H9 (cell line): ENCODE measurements around the gene ASF1B. TPM values are rescaled to one million over a fixed set of nuclear protein-coding genes. Genes with fewer than 3 reads are reported as not detected.
A peak's percentile ranks its signal among the peaks of the same experiment; 100 is the strongest.

Experiments used
- DNase-seq: peaks from one replicate; pipeline ENCODE4 v3.0.0-alpha.2; 2017
- H2AFZ ChIP-seq: one replicate; pipeline ENCODE4 v1.6.1; 2013; ENCODE audit warnings: mild to moderate bottlenecking, low read length, control low read depth, moderate library complexity
- H2AK5ac ChIP-seq: 2 replicates; pipeline ENCODE4 v1.6.1; 2013; ENCODE audit warnings: low read length, control low read depth, mixed read lengths; ENCODE audit not compliant: insufficient read length
- H2BK120ac ChIP-seq: one replicate; pipeline ENCODE4 v1.6.1; 2013; ENCODE audit warnings: low read depth, mild to moderate bottlenecking, low read length, control low read depth, inconsistent platforms; ENCODE audit not compliant: poor library complexity, severe bottlenecking
- H2BK12ac ChIP-seq: 2 replicates; pipeline ENCODE4 v1.6.1; 2013; ENCODE audit warnings: low read length, control low read depth, mixed read lengths, low read depth; ENCODE audit not compliant: insufficient read length
- H2BK15ac ChIP-seq: 2 replicates; pipeline ENCODE4 v1.6.1; 2013; ENCODE audit warnings: low read depth, low read length, control low read depth
- H2BK20ac ChIP-seq: one replicate; pipeline ENCODE4 v1.6.1; 2013; ENCODE audit warnings: low read depth, mild to moderate bottlenecking, low read length, control low read depth, inconsistent platforms; ENCODE audit not compliant: poor library complexity, severe bottlenecking
- H2BK5ac ChIP-seq: 2 replicates; pipeline ENCODE4 v1.6.1; 2013; ENCODE audit warnings: low read length, control low read depth, mixed read lengths; ENCODE audit not compliant: insufficient read length
- H3K14ac ChIP-seq: 2 replicates; pipeline ENCODE4 v1.6.1; 2013; ENCODE audit warnings: low read length, control low read depth; ENCODE audit not compliant: insufficient read depth
- H3K18ac ChIP-seq: 2 replicates; pipeline ENCODE4 v1.6.1; 2013; ENCODE audit warnings: low read depth, mild to moderate bottlenecking, mixed read lengths, low read length, control low read depth; ENCODE audit not compliant: insufficient read length
- H3K23ac ChIP-seq: 2 replicates; pipeline ENCODE4 v1.6.1; 2013; ENCODE audit warnings: low read length, control low read depth, mixed read lengths, low read depth; ENCODE audit not compliant: insufficient read length
- H3K23me2 ChIP-seq: 2 replicates; pipeline ENCODE4 v1.6.1; 2013; ENCODE audit warnings: low read depth, mild to moderate bottlenecking, mixed read lengths, low read length, control low read depth; ENCODE audit not compliant: insufficient read length, poor library complexity, severe bottlenecking
- H3K27ac ChIP-seq: 2 replicates; pipeline ENCODE4 v1.5.1; 2013; ENCODE audit warnings: low read length, control low read depth, mixed read lengths, low read depth; ENCODE audit not compliant: insufficient read length
- H3K27me3 ChIP-seq: 2 replicates; pipeline ENCODE4 v1.6.1; 2013; ENCODE audit warnings: low read length, control low read depth, inconsistent platforms; ENCODE audit not compliant: insufficient read depth
- H3K4ac ChIP-seq: 2 replicates; pipeline ENCODE4 v1.6.1; 2013; ENCODE audit warnings: low read depth, mild to moderate bottlenecking, control low read depth, inconsistent platforms, low read length, moderate library complexity
- H3K4me1 ChIP-seq: 2 replicates; pipeline ENCODE4 v1.6.1; 2013; ENCODE audit warnings: low read length, control low read depth, inconsistent platforms; ENCODE audit not compliant: insufficient read depth
- H3K4me2 ChIP-seq: 2 replicates; pipeline ENCODE4 v1.6.1; 2013; ENCODE audit warnings: low read length, control low read depth, mixed read lengths; ENCODE audit not compliant: insufficient read length, insufficient read depth
- H3K56ac ChIP-seq: 2 replicates; pipeline ENCODE4 v1.6.1; 2013; ENCODE audit warnings: low read depth, mild to moderate bottlenecking, mixed read lengths, low read length, control low read depth; ENCODE audit not compliant: insufficient read length
- H3K79me1 ChIP-seq: 2 replicates; pipeline ENCODE4 v1.6.1; 2013; ENCODE audit warnings: low read depth, mild to moderate bottlenecking, moderate library complexity, low read length, control low read depth, inconsistent platforms; ENCODE audit not compliant: insufficient read depth, poor library complexity, severe bottlenecking
- H3K79me2 ChIP-seq: 2 replicates; pipeline ENCODE4 v1.6.1; 2013; ENCODE audit warnings: low read length, control low read depth, inconsistent platforms; ENCODE audit not compliant: insufficient read depth
- H3K9ac ChIP-seq: 2 replicates; pipeline ENCODE4 v1.6.1; 2013; ENCODE audit warnings: low read length, control low read depth, mixed read lengths; ENCODE audit not compliant: insufficient read length; ENCODE audit errors: extremely low read depth
- H3K9me3 ChIP-seq: one replicate; pipeline ENCODE4 v1.6.1; 2013; ENCODE audit warnings: low read depth, low read length, inconsistent platforms; ENCODE audit not compliant: control insufficient read depth
- H3T11ph ChIP-seq: one replicate; pipeline ENCODE4 v1.6.1; 2013; ENCODE audit warnings: mild to moderate bottlenecking, low read length, control low read depth, inconsistent platforms
- H4K20me1 ChIP-seq: one replicate; pipeline ENCODE4 v1.6.1; 2013; ENCODE audit not compliant: control insufficient read depth, insufficient read length, insufficient read depth
- H4K5ac ChIP-seq: 2 replicates; pipeline ENCODE4 v1.6.1; 2013; ENCODE audit warnings: low read depth, mild to moderate bottlenecking, mixed read lengths, low read length, control low read depth; ENCODE audit not compliant: insufficient read length
- H4K8ac ChIP-seq: replicated peaks from 2 replicates; pipeline ENCODE4 v1.6.1; 2013; ENCODE audit warnings: low read length, control low read depth, mixed read lengths, low read depth; ENCODE audit not compliant: insufficient read length
- H4K91ac ChIP-seq: 2 replicates; pipeline ENCODE4 v1.6.1; 2013; ENCODE audit warnings: low read depth, mild to moderate bottlenecking, moderate library complexity, mixed read lengths, low read length, control low read depth; ENCODE audit not compliant: insufficient read length
- H3K27ac Mint-ChIP-seq, 3 experiments: 2 replicates in 2 of 3; 3 replicates in 1 of 3; pipeline ENCODE4 v1.8.0; 2020 to 2021; ENCODE audit warnings: mixed read lengths in 3 of 3, mild to moderate bottlenecking in 1 of 3, moderate library complexity in 1 of 3
- H3K27me3 Mint-ChIP-seq: 2 replicates; pipeline ENCODE4 v1.8.0; 2021; ENCODE audit warnings: low read depth, mild to moderate bottlenecking, moderate library complexity, mixed read lengths
- H3K36me3 Mint-ChIP-seq, 3 experiments: 2 replicates in 2 of 3; 3 replicates in 1 of 3; pipeline ENCODE4 v1.8.0; 2020 to 2021; ENCODE audit warnings: low read depth in 3 of 3, mixed read lengths in 3 of 3; ENCODE audit not compliant: insufficient read depth in 1 of 3
- H3K4me1 Mint-ChIP-seq, 2 experiments: 2 replicates each; pipeline ENCODE4 v1.8.0; 2020; ENCODE audit warnings: mixed read lengths in 2 of 2
- H3K4me3 Mint-ChIP-seq, 2 experiments: 2 replicates in 1 of 2; 3 replicates in 1 of 2; pipeline ENCODE4 v1.8.0; 2020 to 2021; ENCODE audit warnings: mild to moderate bottlenecking in 2 of 2, mixed read lengths in 2 of 2, moderate library complexity in 1 of 2
- H3K9me3 Mint-ChIP-seq, 2 experiments: 2 replicates in 1 of 2; 3 replicates in 1 of 2; pipeline ENCODE4 v1.8.0; 2020; ENCODE audit warnings: mild to moderate bottlenecking in 2 of 2, mixed read lengths in 2 of 2, moderate library complexity in 1 of 2
- WGBS: extraction: QIAGEN DNeasy Blood & Tissue Kit; methylation state at CpG from one replicate; pipeline ENCODE4 v1.1.7; 2013; ENCODE audit warnings: missing lambda C conversion rate, low lambda C conversion rate, mixed read lengths; ENCODE audit not compliant: insufficient read length; ENCODE audit errors: extremely low coverage; 5-methylcytosine and 5-hydroxymethylcytosine counted together
- total RNA-seq: library from RNA; stranded (reverse); gene quantifications from 2 replicates; pipeline ENCODE4 v1.2.1, GENCODE V29; 2021
- TF ChIP-seq, protein P1 (sequence below): fragments of 200-600 bp; sonication (generic); conservative IDR thresholded peaks from 3 replicates; pipeline ENCODE4 v1.8.0; 2021; ENCODE audit warnings: antibody characterized with exemption, mild to moderate bottlenecking

Gene ASF1B
- total RNA-seq, 1 experiment from 2014 or later: 46.6 TPM

GRCh38 chr19:14122924-14123323, 13.5 kb downstream of the ASF1B start:
- Histone ChIP-seq H3K14ac (no peak overlapping the region), H4K91ac (no peak overlapping the region), H2BK5ac (no peak overlapping the region), H3K9me3 (no peaks in the 10 kb centered on the region), H4K5ac (no peak overlapping the region), H3K4ac (no peak overlapping the region), H4K8ac (no peak overlapping the region), H2BK15ac (no peak overlapping the region), H3K4me1 (no peaks in the 10 kb centered on the region), H3K18ac (no peak overlapping the region), H2BK12ac (no peak overlapping the region), H3K23me2 (peaks cover 8% of the 10 kb centered on the region), H2AK5ac (no peak overlapping the region), H2BK120ac (no peak overlapping the region), H2BK20ac (no peak overlapping the region), H2AFZ (no peak overlapping the region), H4K20me1 (no peaks in the 10 kb centered on the region), H3K27ac (no peak overlapping the region), H3K4me2 (no peak overlapping the region), H3T11ph (no peak overlapping the region), H3K27me3 (no peaks in the 10 kb centered on the region), H3K79me1 (no peaks in the 10 kb centered on the region), H3K56ac (no peak overlapping the region), H3K23ac (no peak overlapping the region), H3K79me2 (no peaks in the 10 kb centered on the region), H3K9ac (no peak overlapping the region)
- 0 out of 5 replicates have a peak overlapping the region, but pooled peaks of 1 of the 2 experiments have one; percentile 10 for H3K4me3 Mint-ChIP-seq
- TF ChIP-seq, protein P1, sequence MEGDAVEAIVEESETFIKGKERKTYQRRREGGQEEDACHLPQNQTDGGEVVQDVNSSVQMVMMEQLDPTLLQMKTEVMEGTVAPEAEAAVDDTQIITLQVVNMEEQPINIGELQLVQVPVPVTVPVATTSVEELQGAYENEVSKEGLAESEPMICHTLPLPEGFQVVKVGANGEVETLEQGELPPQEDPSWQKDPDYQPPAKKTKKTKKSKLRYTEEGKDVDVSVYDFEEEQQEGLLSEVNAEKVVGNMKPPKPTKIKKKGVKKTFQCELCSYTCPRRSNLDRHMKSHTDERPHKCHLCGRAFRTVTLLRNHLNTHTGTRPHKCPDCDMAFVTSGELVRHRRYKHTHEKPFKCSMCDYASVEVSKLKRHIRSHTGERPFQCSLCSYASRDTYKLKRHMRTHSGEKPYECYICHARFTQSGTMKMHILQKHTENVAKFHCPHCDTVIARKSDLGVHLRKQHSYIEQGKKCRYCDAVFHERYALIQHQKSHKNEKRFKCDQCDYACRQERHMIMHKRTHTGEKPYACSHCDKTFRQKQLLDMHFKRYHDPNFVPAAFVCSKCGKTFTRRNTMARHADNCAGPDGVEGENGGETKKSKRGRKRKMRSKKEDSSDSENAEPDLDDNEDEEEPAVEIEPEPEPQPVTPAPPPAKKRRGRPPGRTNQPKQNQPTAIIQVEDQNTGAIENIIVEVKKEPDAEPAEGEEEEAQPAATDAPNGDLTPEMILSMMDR: no peak
- H3K4me1 Mint-ChIP-seq: peaks cover 9 to 10% of the 10 kb centered on the region in 2 experiments
- no peak for DNase-seq
- no CpG with 5 or more reads among the region's 6 CpGs for WGBS
- H3K36me3 Mint-ChIP-seq: peaks cover 29 to 59% (median 52%) of the 10 kb centered on the region in 3 experiments; a peak in 6 of 7 replicates
- peak overlapping the region in 1 of 3 experiments; percentile 28; a peak in 1 of 7 replicates for H3K27ac Mint-ChIP-seq
- H3K9me3 Mint-ChIP-seq: no peaks in the 10 kb centered on the region
- no peaks in the 10 kb centered on the region for H3K27me3 Mint-ChIP-seq
